GM12878 (cell line): ENCODE measurements around the gene PIK3R5. TPM values are rescaled to one million over a fixed set of nuclear protein-coding genes. Genes with fewer than 3 reads are reported as not detected.

Experiments used
- BCL11A ChIP-seq: IDR thresholded peaks from 2 replicates; pipeline ENCODE4 v1.6.1; 2011; ENCODE audit warnings: low read depth, low read length
- BMI1 ChIP-seq: fragments of 450-650 bp; IDR thresholded peaks from 2 replicates; pipeline ENCODE4 v1.6.1; 2016; ENCODE audit warnings: mild to moderate bottlenecking, moderate library complexity, borderline replicate concordance
- CBX5 ChIP-seq: sonication (generic); IDR thresholded peaks from 2 replicates; pipeline ENCODE4 v1.6.1; 2016; ENCODE audit warnings: low read depth, moderate library complexity, mild to moderate bottlenecking, inconsistent platforms
- GABPA ChIP-seq: IDR thresholded peaks from 2 replicates; pipeline ENCODE4 v1.6.1; 2014; ENCODE audit warnings: antibody characterized with exemption, low read depth, mild to moderate bottlenecking, inconsistent platforms
- IKZF2 ChIP-seq, 2 experiments: fragments of 450-650 bp; IDR thresholded peaks; 2 replicates each; pipeline ENCODE4 v1.6.1; 2017; ENCODE audit warnings: mild to moderate bottlenecking in 2 of 2, moderate library complexity in 2 of 2
- MTA3 ChIP-seq: IDR thresholded peaks from 2 replicates; pipeline ENCODE4 v1.6.1; 2012; ENCODE audit warnings: low read length, inconsistent platforms, borderline replicate concordance
- NR2C1 ChIP-seq: fragments of 450-650 bp; IDR thresholded peaks from 2 replicates; pipeline ENCODE4 v1.6.1; 2017; ENCODE audit warnings: antibody characterized with exemption, mild to moderate bottlenecking, moderate library complexity
- POLR2AphosphoS2 ChIP-seq: IDR thresholded peaks from 2 replicates; pipeline ENCODE4 v1.6.1; 2011; ENCODE audit warnings: low read depth, mild to moderate bottlenecking, low read length, improper control_type of control experiment, moderate library complexity
- POU2F2 ChIP-seq: IDR thresholded peaks from 3 replicates; pipeline ENCODE4 v1.6.1; 2011; ENCODE audit warnings: low read depth, mild to moderate bottlenecking, low read length, borderline replicate concordance
- RAD51 ChIP-seq: fragments of 450-650 bp; IDR thresholded peaks from 2 replicates; pipeline ENCODE4 v1.6.1; 2016; ENCODE audit warnings: moderate library complexity, mild to moderate bottlenecking, inconsistent platforms
- SIN3A ChIP-seq: IDR thresholded peaks from 2 replicates; pipeline ENCODE4 v1.6.1; 2012; ENCODE audit warnings: low read depth, low read length, improper control_type of control experiment
- SMAD5 ChIP-seq: IDR thresholded peaks from 2 replicates; pipeline ENCODE4 v1.6.1; 2016; ENCODE audit warnings: antibody characterized with exemption, low read depth
- STAT1 ChIP-seq: fragments of 450-650 bp; conservative IDR thresholded peaks from 2 replicates; pipeline ENCODE4 v1.6.1; 2014; ENCODE audit warnings: antibody characterized with exemption, mild to moderate bottlenecking
- polyA plus RNA-seq, 11 experiments: library from polyadenylated mRNA; depleted of rRNA in 4 of 11; unstranded in 6 of 11; stranded (reverse) in 5 of 11; fragments of >200 nt; fragmentation: Nextera tagmentation in 4 of 11; fragmentation: Illumina TruSeq in 1 of 11; extraction: Ambion mirVana in 4 of 11; extraction: Trizol in 1 of 11; gene quantifications; 1 replicate in 1 of 11; 2 replicates in 10 of 11; pipeline versions ENCODE4 v1.2.1 to v1.2.3, GENCODE V29; 2011 to 2016; ENCODE audit warnings: inconsistent platforms in 2 of 11, missing spikeins in 2 of 11, low read depth in 1 of 11
- total RNA-seq, 4 experiments: library from RNA; depleted of rRNA in 3 of 4; stranded (reverse); fragments of >200 nt in 3 of 4; fragmentation: Illumina TruSeq in 1 of 4; extraction: Trizol in 1 of 4; gene quantifications; 2 replicates each; pipeline versions ENCODE4 v1.2.1 to v1.2.3, GENCODE V29; 2013 to 2021
- TF ChIP-seq, protein P1 (sequence below): fragments of 450-650 bp; IDR thresholded peaks from 2 replicates; pipeline ENCODE4 v1.6.1; 2017; ENCODE audit warnings: mild to moderate bottlenecking, moderate library complexity
- TF ChIP-seq, protein P2 (sequence below): fragments of 450-650 bp; conservative IDR thresholded peaks from 2 replicates; pipeline ENCODE4 v1.6.1; 2017; ENCODE audit warnings: mild to moderate bottlenecking, moderate library complexity
- TF ChIP-seq, protein P3 (sequence below): fragments of 450-650 bp; IDR thresholded peaks from 2 replicates; pipeline ENCODE4 v1.6.1; 2017; ENCODE audit warnings: antibody characterized with exemption, mild to moderate bottlenecking, moderate library complexity
- TF ChIP-seq, protein P4 (sequence below): fragments of 450-650 bp; IDR thresholded peaks from 2 replicates; pipeline ENCODE4 v1.6.1; 2017; ENCODE audit warnings: mild to moderate bottlenecking, moderate library complexity

PIK3R5 gene
- total and polyA plus RNA-seq, 10 of the 15 experiments (the other 5 are each of a cell fraction or from before 2014, with no cell fraction given) = 9.5 to 50.8 (median 35.5) TPM

DNA sequence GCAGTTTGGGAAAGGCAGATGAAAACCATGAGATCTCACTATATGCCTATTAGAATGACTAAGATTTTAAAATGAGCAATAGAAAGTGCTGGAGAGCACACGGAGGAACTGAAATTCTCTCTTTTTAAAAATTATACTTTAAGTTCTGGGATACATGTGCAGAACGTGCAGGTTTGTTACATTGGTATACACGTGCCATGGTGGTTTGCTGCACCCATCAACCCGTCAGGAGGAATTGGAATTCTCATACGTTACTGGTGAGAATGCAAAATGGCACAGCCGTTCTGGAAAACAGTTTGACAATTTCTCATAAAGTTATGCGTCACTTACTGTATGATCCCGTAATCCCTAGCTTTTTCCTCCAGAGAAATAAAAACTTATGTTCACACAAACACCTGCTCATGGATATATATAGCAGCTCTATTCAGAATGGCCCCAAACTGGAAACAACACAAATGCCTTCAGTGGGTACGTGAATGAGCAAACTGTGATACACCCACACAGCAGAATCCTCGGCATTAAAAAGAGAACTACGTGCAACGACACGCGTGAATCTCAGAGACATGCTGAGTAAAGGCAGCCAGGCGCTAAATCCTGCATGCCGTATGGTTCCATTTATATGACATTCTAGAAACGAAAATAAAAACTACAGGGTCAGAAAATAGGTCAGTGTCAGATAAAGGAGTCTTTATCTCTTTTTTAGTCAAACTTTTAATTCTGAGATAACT is 109.9 kb downstream of the PIK3R5 start (continued):
- TF ChIP-seq, protein P1, sequence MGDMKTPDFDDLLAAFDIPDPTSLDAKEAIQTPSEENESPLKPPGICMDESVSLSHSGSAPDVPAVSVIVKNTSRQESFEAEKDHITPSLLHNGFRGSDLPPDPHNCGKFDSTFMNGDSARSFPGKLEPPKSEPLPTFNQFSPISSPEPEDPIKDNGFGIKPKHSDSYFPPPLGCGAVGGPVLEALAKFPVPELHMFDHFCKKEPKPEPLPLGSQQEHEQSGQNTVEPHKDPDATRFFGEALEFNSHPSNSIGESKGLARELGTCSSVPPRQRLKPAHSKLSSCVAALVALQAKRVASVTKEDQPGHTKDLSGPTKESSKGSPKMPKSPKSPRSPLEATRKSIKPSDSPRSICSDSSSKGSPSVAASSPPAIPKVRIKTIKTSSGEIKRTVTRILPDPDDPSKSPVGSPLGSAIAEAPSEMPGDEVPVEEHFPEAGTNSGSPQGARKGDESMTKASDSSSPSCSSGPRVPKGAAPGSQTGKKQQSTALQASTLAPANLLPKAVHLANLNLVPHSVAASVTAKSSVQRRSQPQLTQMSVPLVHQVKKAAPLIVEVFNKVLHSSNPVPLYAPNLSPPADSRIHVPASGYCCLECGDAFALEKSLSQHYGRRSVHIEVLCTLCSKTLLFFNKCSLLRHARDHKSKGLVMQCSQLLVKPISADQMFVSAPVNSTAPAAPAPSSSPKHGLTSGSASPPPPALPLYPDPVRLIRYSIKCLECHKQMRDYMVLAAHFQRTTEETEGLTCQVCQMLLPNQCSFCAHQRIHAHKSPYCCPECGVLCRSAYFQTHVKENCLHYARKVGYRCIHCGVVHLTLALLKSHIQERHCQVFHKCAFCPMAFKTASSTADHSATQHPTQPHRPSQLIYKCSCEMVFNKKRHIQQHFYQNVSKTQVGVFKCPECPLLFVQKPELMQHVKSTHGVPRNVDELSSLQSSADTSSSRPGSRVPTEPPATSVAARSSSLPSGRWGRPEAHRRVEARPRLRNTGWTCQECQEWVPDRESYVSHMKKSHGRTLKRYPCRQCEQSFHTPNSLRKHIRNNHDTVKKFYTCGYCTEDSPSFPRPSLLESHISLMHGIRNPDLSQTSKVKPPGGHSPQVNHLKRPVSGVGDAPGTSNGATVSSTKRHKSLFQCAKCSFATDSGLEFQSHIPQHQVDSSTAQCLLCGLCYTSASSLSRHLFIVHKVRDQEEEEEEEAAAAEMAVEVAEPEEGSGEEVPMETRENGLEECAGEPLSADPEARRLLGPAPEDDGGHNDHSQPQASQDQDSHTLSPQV = peak; percentile 16; the same call in 1 of the 2 replicates
- TF ChIP-seq NR2C1 (no peak), BCL11A (peak; percentile 91), SIN3A (no peak), POU2F2 (peak; percentile 87; the same call in 2 of the 3 replicates), SMAD5 (0 out of 2 replicates have a peak, but pooled peaks have one; percentile 9), STAT1 (no peak), RAD51 (peak; percentile 55; the same call in 1 of the 2 replicates), CBX5 (peak; percentile 19; the same call in 1 of the 2 replicates), BMI1 (peak; percentile 82), POLR2AphosphoS2 (peak; percentile 77; the same call in 1 of the 2 replicates), GABPA (peak; percentile 10; the same call in 1 of the 2 replicates), IKZF2 (IDR thresholded peaks at IDR 0.05) (peak; percentile 99), MTA3 (peak; percentile 98)
- TF ChIP-seq, protein P2, sequence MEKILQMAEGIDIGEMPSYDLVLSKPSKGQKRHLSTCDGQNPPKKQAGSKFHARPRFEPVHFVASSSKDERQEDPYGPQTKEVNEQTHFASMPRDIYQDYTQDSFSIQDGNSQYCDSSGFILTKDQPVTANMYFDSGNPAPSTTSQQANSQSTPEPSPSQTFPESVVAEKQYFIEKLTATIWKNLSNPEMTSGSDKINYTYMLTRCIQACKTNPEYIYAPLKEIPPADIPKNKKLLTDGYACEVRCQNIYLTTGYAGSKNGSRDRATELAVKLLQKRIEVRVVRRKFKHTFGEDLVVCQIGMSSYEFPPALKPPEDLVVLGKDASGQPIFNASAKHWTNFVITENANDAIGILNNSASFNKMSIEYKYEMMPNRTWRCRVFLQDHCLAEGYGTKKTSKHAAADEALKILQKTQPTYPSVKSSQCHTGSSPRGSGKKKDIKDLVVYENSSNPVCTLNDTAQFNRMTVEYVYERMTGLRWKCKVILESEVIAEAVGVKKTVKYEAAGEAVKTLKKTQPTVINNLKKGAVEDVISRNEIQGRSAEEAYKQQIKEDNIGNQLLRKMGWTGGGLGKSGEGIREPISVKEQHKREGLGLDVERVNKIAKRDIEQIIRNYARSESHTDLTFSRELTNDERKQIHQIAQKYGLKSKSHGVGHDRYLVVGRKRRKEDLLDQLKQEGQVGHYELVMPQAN = no peak
- TF ChIP-seq, protein P3, sequence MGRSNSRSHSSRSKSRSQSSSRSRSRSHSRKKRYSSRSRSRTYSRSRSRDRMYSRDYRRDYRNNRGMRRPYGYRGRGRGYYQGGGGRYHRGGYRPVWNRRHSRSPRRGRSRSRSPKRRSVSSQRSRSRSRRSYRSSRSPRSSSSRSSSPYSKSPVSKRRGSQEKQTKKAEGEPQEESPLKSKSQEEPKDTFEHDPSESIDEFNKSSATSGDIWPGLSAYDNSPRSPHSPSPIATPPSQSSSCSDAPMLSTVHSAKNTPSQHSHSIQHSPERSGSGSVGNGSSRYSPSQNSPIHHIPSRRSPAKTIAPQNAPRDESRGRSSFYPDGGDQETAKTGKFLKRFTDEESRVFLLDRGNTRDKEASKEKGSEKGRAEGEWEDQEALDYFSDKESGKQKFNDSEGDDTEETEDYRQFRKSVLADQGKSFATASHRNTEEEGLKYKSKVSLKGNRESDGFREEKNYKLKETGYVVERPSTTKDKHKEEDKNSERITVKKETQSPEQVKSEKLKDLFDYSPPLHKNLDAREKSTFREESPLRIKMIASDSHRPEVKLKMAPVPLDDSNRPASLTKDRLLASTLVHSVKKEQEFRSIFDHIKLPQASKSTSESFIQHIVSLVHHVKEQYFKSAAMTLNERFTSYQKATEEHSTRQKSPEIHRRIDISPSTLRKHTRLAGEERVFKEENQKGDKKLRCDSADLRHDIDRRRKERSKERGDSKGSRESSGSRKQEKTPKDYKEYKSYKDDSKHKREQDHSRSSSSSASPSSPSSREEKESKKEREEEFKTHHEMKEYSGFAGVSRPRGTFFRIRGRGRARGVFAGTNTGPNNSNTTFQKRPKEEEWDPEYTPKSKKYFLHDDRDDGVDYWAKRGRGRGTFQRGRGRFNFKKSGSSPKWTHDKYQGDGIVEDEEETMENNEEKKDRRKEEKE = no peak
- TF ChIP-seq, protein P4, sequence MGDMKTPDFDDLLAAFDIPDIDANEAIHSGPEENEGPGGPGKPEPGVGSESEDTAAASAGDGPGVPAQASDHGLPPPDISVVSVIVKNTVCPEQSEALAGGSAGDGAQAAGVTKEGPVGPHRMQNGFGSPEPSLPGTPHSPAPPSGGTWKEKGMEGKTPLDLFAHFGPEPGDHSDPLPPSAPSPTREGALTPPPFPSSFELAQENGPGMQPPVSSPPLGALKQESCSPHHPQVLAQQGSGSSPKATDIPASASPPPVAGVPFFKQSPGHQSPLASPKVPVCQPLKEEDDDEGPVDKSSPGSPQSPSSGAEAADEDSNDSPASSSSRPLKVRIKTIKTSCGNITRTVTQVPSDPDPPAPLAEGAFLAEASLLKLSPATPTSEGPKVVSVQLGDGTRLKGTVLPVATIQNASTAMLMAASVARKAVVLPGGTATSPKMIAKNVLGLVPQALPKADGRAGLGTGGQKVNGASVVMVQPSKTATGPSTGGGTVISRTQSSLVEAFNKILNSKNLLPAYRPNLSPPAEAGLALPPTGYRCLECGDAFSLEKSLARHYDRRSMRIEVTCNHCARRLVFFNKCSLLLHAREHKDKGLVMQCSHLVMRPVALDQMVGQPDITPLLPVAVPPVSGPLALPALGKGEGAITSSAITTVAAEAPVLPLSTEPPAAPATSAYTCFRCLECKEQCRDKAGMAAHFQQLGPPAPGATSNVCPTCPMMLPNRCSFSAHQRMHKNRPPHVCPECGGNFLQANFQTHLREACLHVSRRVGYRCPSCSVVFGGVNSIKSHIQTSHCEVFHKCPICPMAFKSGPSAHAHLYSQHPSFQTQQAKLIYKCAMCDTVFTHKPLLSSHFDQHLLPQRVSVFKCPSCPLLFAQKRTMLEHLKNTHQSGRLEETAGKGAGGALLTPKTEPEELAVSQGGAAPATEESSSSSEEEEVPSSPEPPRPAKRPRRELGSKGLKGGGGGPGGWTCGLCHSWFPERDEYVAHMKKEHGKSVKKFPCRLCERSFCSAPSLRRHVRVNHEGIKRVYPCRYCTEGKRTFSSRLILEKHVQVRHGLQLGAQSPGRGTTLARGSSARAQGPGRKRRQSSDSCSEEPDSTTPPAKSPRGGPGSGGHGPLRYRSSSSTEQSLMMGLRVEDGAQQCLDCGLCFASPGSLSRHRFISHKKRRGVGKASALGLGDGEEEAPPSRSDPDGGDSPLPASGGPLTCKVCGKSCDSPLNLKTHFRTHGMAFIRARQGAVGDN = peak; percentile 73
